GM21619 (cell line): Measurements from ENCODE around the gene DMD.
"Not testable (repeated sequence)": the region's sequence is repeated elsewhere in the genome, so short reads cannot be mapped to it uniquely, and the experiment has no call there.

Source experiments
- ATAC-seq: cut with Tn5 transposase; IDR thresholded peaks from one replicate; pipeline ENCODE4 v1.9.1; 2021; ENCODE audit not compliant: unreplicated experiment

The DMD gene

DNA sequence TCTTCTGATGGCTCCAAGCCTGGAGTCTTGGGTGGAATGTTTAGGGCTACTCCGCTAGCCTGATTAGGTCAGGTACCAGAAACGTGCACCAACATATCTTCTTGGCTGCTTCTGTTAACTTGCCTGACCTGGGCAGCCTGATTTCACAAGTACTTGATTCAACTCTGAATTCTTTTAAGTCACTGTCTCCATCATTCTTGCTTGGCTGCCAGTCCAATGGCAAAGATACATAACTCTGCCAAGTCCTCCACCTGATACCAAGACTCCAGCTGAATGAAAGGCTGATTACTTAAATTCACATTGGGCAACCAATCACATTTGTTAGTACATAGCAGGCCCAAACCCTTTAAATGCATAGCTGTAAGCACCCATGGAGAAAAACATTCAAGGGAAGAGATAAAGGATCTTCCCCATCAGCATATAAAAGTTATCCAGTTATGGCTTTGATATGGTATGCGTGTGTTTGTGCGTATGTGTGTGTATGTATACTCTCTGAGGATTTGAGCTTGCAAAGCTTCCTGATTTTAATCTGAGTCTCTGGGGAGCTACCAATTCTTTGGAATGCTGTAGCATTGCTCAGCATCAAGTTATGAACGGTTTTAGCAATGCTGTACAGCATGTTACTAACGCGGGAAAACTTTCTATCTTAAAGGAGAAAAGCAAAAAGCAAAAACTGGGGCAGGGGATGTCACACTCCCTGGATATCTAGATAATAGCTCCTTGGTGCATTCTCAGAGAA is 917.2 kb downstream of the DMD start:
- no peak for ATAC-seq

DNA sequence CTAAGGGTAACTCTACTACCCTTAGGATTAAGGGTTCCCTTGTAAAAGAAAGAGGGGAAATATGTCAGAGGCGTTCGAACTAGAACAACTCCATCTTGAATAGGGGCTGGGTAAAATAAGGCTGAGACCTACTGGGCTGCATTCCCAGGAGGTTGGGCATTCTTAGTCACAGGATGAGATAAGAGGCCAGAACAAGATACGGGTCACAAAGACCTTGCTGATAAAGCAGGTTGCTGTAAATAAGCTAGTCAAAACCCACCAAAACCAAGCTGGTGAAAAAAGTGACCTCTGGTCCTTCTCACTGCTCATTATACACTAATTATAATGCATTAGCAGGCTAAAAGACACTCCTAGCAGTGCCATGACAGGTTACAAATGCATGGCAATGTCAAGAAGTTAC is 922.0 kb downstream of the DMD start:
- ATAC-seq: no peak

DNA sequence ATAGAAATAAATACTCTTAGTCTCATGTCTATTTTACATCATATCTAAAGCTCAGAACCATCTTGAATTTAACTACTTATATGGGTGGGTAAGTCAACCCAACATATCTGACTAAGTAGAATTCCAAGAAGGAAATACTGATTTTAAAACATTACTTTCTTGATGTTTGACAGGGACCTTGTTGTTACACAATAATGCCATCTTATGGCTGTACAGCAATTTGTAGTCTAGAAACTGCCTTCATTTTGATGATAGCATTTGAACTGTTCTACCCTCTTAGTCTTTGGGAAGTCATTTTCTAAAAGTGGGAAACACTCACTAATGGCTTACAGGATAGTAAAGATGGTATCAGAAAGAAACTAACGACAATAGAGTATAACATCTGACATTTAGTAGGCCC is 929.5 kb downstream of the DMD start:
- no peak for ATAC-seq

- no peak for ATAC-seq
These were observed 930.4 kb downstream of the DMD start for GRCh38 chrX:32280921-32281320.

- ATAC-seq: no peak
These were observed 930.9 kb downstream of the DMD start for GRCh38 chrX:32280489-32280888.

DNA sequence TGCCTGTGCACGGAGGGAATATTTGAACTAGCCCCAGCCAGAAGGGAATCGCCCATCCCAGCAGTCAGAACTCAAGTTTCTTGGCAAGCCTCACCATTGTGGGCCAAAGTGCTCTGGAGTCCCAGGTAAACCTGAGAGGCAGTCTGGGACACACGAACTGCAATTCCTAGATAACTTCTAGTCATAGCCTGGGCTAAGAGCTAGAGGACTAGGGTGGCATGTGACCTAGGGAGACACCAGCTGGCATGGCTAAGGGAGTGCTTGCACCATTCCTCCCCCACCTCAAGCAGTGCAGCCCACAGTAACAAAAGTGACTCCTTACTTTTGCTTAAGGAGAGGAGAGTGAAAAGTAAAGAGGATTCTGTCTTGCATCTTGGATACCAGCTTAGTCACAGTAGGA is 935.2 kb downstream of the DMD start:
- no peak for ATAC-seq

- ATAC-seq: no peak
These were observed 941.5 kb downstream of the DMD start for GRCh38 chrX:32269866-32270265.

DNA sequence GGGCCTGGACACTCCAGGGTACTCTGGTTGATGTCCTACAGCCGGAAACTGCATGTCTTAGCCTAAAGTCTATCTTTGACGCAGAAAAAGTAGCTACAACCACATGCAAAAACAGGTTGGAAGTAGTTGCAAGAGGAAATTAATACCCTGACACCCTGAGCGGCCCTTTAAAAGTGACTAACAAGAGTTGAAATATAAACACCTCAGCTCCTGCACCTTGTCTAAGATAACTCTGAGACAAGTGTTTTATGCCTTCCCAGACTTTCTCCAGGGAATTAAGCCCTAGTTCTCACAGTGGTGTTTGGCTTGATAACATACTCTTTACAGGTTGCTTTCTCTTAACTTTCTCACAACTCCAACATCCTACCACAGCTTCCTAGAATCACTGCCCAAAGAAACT is 943.1 kb downstream of the DMD start:
- no peak for ATAC-seq

GRCh38 chrX:32267796-32268195 is 943.6 kb downstream of the DMD start:
- no peak for ATAC-seq

DNA sequence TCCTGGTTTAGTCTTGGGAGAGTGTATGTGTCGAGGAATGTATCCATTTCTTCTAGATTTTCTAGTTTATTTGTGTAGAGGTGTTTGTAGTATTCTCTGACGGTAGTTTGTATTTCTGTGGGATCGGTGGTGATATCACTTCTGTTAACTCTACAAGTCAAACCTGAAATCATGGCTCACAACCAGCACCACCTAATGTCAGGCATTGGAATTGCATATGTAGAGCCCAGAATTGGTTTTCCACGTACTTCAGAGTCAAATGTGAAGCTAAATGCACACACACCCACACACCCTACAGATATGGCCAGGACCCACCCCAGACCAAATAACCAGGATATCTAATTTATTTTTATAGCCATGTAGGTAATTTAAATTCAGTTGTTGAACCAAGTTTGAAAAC is 964.7 kb downstream of the DMD start:
- ATAC-seq: not testable (repeated sequence)

GRCh38 chrX:32195611-32196010 is 1015.7 kb downstream of the DMD start:
- ATAC-seq: no peak

DNA sequence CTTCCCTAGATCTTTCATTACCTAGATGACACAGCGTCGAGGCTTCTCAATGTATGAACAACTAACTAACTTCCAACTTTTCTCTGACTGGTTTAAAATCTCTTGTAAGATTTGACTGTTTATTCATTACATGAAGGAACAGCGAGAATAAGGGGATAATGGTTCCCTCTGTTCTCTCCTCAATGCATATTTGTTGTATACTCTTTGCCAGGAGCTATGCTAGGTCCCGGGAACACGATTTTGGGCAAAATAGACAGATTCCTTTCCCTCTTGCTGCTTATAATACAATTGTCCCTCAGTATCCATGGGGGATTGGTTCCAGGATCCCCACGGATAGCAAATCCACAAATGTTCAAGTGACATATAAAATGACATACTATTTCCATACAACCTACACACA is 1020.0 kb downstream of the DMD start:
- no peak for ATAC-seq

DNA sequence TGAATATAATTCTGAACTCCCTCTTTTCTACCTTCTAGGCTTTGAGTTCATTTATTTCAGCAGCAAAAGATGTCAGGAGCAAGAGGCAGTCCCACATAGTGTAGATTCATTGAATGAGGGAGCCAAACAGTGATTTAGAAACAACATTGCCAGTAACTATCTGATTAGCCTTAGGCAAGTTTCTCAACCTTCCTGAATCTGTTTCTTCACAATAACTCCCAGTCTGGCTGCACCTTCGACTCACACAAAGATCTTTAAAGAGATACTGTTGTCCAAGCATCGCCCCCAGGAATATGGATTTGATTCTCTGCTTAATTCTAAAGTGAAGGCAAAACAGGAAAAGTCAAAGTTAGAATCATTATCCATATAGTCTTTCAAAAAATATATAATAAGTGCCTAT is 1026.2 kb downstream of the DMD start:
- no peak for ATAC-seq

GRCh38 chrX:32183066-32183465 is 1028.3 kb downstream of the DMD start:
- no peak for ATAC-seq

- ATAC-seq: no peak
These were observed 1034.8 kb downstream of the DMD start for GRCh38 chrX:32176510-32176909.

GRCh38 chrX:32170481-32170880 is 1040.9 kb downstream of the DMD start:
- ATAC-seq: no peak

- ATAC-seq: no peak
These were observed 1056.2 kb downstream of the DMD start for GRCh38 chrX:32155044-32155638.

- ATAC-seq: no peak
These were observed 1057.8 kb downstream of the DMD start for GRCh38 chrX:32153585-32153984.

GRCh38 chrX:32150141-32150540 is 1061.2 kb downstream of the DMD start:
- no peak for ATAC-seq

- ATAC-seq: no peak
These were observed 1069.5 kb downstream of the DMD start for GRCh38 chrX:32141841-32142240.

GRCh38 chrX:32139476-32139875 is 1071.9 kb downstream of the DMD start:
- ATAC-seq: no peak

GRCh38 chrX:32137525-32137924 is 1073.8 kb downstream of the DMD start:
- no peak for ATAC-seq

DNA sequence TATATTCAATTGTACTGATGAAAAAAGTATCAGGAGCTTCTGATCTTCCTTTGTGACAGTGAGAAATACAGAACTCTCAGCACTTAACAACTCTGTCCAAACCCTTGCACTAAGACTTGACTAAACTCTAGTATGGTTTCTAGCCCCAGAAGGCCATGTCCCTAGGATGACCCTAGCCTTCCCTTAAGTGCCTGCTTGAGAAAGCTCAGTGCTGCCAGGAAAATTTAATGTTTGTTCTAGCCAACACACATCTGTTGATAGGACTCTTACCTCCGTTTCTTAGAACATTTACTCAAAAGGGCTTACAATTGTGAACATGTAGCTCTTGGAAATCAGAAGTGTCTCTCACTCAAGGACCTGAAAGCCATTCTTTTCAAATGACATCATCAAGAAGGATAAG is 1084.4 kb downstream of the DMD start:
- ATAC-seq: no peak
